Neural cell (in vitro differentiated cells): ENCODE results near the gene GALNT16.

Source experiments
- EP300 ChIP-seq: fragments of 450-650 bp; conservative IDR thresholded peaks from 2 replicates; pipeline ENCODE4 v1.6.1; 2014; ENCODE audit warnings: antibody characterized with exemption, mild to moderate bottlenecking, moderate library complexity; ENCODE audit not compliant: poor library complexity, severe bottlenecking
- EZH2 ChIP-seq: fragments of 200-600, 300-800 bp; shearing (Covaris generic), sonication (generic); IDR thresholded peaks from 2 replicates; pipeline ENCODE4 v1.6.1; 2014; ENCODE audit warnings: antibody characterized with exemption, low read length, borderline replicate concordance, mild to moderate bottlenecking; ENCODE audit not compliant: insufficient read depth, poor library complexity, severe bottlenecking
- MXI1 ChIP-seq: fragments of 450-650 bp; conservative IDR thresholded peaks from 2 replicates; pipeline ENCODE4 v1.6.1; 2014; ENCODE audit warnings: antibody characterized with exemption, mild to moderate bottlenecking; ENCODE audit not compliant: poor library complexity, severe bottlenecking
- POLR2AphosphoS5 ChIP-seq: IDR thresholded peaks from 2 replicates; pipeline ENCODE4 v1.6.1; 2012
- RAD21 ChIP-seq: fragments of 450-650 bp; conservative IDR thresholded peaks from 2 replicates; pipeline ENCODE4 v1.6.1; 2014; ENCODE audit warnings: antibody characterized with exemption, mild to moderate bottlenecking, moderate library complexity
- TAF1 ChIP-seq: IDR thresholded peaks from 2 replicates; pipeline ENCODE4 v1.6.1; 2012; ENCODE audit warnings: low read depth
- TF ChIP-seq, protein P1 (sequence below): fragments of 450-650 bp; IDR thresholded peaks from 2 replicates; pipeline ENCODE4 v1.5.1; 2014; ENCODE audit warnings: antibody characterized with exemption, mild to moderate bottlenecking, moderate library complexity; ENCODE audit not compliant: poor library complexity, severe bottlenecking
- TF ChIP-seq, protein P2 (sequence below): IDR thresholded peaks from 2 replicates; pipeline ENCODE4 v1.6.1; 2012; ENCODE audit warnings: borderline replicate concordance

DNA sequence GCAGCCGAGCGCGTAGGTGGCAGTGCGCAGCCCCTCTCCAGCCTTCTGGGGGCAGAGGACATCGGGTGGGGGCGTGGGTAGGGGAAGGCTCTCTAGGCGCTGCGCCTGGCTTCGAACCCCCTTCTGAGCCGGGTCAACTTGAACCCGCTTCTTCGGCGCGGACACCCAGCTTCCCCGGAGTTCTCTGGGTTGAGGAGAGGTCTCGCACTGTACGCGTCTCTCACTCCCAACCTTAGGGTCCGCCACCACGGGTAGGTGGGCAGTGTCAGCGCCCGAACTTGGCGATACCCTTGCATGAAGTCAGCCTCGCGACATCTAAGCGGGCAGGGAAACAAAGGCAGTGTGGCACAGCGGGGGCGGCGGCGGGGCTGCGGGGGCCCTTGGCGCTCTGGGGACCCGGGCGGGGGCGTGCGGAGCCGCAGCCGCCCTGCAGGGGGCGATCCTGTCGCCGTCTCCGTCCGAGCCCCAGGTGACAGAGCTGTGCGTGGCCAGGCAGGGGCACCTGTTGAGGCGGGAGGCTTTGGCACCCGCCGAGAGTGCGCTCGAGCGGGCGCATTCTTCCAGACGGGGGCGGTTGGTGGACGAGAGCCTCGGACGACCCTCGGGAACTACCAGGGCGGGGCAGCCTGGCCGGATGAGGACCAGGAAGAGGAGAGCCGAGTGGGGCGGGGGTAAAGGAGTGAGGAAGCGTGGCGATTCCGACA, 1.1 kb downstream of the GALNT16 start:
- no peak for TF ChIP-seq EP300
- TF ChIP-seq, protein P1, sequence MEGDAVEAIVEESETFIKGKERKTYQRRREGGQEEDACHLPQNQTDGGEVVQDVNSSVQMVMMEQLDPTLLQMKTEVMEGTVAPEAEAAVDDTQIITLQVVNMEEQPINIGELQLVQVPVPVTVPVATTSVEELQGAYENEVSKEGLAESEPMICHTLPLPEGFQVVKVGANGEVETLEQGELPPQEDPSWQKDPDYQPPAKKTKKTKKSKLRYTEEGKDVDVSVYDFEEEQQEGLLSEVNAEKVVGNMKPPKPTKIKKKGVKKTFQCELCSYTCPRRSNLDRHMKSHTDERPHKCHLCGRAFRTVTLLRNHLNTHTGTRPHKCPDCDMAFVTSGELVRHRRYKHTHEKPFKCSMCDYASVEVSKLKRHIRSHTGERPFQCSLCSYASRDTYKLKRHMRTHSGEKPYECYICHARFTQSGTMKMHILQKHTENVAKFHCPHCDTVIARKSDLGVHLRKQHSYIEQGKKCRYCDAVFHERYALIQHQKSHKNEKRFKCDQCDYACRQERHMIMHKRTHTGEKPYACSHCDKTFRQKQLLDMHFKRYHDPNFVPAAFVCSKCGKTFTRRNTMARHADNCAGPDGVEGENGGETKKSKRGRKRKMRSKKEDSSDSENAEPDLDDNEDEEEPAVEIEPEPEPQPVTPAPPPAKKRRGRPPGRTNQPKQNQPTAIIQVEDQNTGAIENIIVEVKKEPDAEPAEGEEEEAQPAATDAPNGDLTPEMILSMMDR: peak; percentile 79
- TF ChIP-seq POLR2AphosphoS5: no peak
- TF ChIP-seq EZH2: no peak
- peak; percentile 73 for TF ChIP-seq RAD21
- TF ChIP-seq, protein P2, sequence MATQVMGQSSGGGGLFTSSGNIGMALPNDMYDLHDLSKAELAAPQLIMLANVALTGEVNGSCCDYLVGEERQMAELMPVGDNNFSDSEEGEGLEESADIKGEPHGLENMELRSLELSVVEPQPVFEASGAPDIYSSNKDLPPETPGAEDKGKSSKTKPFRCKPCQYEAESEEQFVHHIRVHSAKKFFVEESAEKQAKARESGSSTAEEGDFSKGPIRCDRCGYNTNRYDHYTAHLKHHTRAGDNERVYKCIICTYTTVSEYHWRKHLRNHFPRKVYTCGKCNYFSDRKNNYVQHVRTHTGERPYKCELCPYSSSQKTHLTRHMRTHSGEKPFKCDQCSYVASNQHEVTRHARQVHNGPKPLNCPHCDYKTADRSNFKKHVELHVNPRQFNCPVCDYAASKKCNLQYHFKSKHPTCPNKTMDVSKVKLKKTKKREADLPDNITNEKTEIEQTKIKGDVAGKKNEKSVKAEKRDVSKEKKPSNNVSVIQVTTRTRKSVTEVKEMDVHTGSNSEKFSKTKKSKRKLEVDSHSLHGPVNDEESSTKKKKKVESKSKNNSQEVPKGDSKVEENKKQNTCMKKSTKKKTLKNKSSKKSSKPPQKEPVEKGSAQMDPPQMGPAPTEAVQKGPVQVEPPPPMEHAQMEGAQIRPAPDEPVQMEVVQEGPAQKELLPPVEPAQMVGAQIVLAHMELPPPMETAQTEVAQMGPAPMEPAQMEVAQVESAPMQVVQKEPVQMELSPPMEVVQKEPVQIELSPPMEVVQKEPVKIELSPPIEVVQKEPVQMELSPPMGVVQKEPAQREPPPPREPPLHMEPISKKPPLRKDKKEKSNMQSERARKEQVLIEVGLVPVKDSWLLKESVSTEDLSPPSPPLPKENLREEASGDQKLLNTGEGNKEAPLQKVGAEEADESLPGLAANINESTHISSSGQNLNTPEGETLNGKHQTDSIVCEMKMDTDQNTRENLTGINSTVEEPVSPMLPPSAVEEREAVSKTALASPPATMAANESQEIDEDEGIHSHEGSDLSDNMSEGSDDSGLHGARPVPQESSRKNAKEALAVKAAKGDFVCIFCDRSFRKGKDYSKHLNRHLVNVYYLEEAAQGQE: no peak
- TF ChIP-seq MXI1: peak; percentile 19
- no peak for TF ChIP-seq TAF1
